Measurements from ENCODE around the gene TRAPPC1.

TRAPPC1 gene

DNA sequence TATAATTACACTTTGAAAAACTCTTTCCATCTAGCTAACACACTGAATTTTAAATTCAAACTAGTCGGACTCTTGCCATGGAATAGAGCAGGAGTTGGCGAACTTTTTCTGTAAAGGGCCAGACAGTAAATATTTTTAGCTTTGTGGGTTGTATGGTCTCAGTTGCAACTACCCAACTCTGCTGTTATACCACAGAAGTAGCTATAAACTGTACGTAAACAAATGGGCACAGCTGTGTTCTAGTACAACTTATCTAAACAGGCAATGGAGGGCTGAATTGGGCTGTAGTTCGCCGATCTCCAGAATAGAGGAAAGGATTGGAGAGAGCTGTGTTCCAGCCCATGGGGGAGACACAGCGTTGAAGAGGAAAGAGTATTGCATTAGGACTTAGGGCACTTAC, 9.0 kb upstream of the TRAPPC1 start:
- no peak for DNase-seq (ENCODE audit: low spot score)

DNA sequence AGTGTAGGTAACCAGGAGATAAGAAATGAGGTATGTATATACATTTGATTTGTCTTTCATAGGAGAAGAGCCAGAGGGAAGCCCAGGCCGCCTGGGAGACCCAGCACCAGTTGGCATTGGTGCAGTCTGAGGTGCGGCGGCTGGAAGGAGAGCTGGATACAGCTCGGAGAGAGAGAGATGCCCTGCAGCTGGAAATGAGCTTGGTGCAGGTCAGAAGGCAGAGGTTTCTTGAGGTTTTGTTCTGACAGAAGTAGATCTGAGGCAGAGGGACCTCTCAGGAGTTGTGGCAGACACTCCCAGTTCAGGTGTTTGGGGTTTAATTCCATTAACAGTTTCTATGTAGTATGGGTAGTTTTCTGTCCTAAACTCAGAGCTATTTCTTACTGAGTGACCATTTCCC, 8.3 kb upstream of the TRAPPC1 start:
- DNase-seq (ENCODE audit: low spot score): no peak

DNA sequence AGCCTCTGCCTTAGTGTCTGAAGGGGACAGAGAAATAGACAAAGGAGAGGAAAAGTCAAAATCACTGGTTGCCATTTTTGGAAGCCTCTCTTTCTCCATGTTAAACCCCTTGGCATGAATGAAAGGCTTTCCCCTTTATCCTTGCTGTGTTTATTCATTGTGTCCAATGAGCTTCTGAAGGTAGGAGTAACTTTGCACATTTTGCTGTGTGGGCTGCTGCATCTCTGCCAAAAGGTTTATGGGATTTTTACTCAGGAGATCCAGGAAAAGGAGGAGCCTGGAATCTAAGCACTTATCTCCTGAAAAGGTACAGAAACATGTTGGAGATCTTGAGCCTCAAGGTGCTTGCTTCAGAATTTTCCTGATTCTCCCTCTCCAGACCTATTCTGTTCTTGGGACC, 4.1 kb upstream of the TRAPPC1 start:
- no peak for DNase-seq (ENCODE audit: low spot score)

DNA sequence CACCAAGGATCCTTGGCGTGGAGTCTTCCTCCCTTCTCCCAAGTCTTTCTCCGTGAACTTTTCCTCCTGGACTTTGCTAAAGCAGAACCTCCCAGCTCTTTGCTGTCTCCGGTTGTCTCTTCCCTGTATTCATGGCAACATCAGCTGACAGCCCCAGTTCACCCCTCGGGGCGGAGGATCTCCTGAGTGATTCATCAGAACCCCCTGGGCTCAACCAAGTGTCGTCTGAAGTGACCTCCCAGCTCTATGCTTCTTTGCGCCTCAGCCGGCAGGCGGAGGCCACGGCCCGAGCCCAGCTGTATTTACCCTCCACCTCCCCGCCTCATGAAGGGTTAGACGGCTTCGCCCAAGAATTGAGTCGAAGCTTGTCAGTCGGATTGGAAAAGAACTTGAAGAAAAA, 1.2 kb upstream of the TRAPPC1 start:
- peak; percentile 60 for DNase-seq (ENCODE audit: low spot score)

DNA sequence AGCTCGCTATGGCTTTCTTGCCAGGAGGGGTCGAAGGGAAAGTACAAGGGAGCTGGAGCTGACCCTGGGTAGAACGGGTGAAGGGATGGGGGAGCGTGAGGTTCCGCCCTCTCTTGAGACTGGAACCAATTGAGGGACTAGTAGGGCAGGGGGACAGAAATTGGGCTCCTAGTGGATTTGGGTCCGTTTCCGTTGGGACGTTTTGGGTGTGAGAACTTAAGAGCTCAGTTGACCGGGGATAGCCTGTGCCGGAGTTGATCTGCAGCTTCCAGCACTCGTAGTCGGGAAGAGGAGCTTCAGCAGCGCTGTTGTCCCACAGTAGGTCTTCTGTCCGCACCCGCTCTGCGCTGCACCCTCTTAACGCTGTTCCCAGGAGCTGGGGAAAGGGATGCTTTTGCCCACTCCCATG, 741 bp upstream of the TRAPPC1 start:
- DNase-seq (ENCODE audit: low spot score): no peak

DNA sequence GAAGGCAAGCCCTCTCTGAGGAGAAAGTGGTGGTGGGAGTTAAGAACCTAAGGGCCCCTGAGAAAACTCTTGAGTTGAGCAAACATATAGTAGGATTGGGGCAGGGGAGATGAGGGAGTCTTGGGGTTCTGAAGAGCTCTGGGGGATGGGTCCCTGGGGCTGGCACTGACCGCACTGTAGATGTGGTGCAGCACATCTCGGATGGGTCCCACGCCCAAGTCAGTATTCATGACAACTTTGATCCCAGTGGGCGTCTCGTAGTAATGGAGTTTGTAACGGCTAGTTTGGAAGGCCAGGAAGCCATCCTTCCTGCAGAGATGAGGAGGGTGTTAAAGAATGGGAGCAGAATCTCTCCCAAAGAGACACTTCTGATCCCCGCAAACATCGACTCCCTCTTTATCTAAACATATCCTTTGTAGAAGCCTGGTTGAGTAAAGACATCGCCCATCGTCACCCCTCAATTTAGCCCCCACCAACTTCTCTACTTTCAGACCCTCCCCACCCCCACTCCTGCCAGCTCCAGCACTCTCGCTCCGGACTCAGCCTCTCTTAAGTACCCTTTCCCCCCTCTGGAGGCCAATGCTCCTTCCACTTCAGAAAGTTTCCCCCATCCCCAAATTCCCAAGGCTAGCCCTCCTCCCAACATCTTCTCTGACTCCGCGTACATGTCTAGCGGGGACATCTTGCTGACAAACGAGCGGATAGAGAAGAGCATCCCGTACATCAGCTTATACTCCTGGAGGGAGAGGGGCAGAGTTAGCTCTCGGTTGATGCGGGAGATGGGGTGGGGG, 710 bp downstream of the TRAPPC1 start:
- DNase-seq (ENCODE audit: low spot score): no peak

DNA sequence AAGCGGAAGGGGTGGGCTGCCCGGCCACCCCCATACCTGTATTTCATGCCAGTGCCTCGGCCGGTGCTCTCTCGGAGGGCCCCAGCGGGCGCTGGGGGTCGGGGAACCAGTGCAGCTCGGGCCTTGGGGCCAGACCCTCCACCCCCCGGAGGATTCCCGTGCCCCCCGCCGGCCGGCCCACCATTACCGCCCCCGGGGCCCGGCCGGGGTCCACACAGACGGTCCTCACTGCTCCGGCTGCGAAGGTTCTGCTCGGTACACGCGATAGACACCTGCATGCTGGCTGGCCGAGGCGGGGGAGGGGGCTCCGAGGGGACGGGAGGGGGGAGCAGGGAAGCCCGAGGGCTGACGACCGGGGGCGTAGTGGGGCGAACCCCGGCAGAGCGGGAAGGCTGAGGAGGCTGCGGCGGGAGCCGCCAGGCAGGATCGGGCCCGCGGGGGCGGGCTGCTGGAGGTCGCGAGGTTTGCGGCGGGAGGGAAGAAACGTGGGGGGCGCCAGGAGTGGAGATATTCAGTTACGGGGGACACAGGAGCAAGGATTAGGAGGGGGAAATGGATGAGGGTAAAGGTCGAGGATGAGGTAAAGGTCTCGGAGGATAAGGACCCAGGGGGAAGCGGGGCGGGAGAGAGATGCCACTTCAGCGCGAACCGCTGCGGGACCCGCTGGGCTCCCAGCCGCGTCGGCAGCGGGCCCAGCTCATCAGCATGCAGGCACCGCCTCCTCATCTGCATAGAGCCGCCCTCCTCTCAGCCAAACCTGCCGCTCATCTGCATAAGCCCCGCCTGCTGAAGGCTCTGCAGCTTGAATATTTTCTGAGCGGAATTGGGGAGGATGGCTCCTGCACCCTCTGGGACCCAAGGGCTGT, 2.4 kb downstream of the TRAPPC1 start, which contains the start of gene KCNAB3:
Gene KCNAB3 (minus strand): TSS at position 699 of the 866 bp plus-strand sequence. CDS start 421 bp downstream, at position 278.
- DNase-seq (ENCODE audit: low spot score): peak; percentile 31

DNA sequence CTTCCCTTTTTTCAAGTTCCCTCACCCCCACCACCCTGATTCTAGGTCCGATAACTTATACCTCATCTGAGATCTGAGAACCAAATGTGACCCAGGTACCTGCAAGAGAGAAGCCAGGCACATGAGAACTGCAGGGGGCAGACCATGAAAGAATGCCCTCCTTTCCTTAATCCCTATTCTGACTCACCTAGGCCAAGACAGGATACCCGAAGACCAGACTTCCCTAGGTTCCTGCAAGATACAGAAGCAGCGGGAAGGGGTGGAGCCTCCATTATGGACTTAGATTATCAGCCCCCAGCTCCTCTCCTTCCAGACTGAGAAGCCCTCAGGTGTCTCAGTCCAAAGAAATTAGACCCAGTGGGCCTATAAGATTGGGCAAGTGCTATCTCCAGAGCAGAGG, 4.2 kb downstream of the TRAPPC1 start:
- no peak for DNase-seq (ENCODE audit: low spot score)

DNA sequence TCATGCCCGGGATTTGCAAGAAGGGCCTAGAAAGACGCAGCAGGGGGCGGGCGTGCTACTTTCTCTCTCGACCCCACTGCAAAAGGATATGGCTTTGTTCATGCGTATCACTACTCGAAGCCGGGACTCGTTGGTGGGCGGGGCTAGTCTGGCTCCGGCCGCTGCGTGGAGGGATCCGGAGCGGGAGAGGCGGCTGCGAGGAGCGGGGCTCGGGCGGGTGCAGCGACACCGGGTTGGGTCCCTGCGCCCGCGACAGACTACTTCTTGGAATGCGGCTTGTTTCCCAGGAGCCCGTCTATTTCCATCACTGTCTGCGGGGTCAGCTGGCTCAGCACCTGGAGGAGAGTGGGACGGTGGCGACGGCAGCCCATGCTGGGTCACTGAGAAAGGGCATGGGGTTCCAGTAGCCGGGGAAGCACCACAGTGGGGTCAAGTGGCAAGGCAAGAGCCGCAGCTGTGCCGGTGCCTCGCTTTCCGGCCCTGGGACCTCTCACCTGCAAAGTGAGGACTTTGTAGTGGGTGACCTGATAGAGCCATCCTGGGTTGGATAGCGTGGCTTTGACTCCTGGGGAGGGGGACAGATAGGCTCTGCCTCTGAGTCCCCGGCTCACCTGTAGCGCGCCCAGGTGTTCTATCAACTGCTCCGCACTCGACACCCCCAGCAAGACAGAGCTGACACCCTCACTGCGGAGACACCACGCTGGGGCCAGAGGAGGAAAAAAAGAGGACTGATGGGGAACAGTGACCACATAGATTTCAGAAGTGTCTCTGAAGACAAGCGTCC, 8.7 kb downstream of the TRAPPC1 start:
- peak; percentile 76 for DNase-seq (ENCODE audit: low spot score)

DNA sequence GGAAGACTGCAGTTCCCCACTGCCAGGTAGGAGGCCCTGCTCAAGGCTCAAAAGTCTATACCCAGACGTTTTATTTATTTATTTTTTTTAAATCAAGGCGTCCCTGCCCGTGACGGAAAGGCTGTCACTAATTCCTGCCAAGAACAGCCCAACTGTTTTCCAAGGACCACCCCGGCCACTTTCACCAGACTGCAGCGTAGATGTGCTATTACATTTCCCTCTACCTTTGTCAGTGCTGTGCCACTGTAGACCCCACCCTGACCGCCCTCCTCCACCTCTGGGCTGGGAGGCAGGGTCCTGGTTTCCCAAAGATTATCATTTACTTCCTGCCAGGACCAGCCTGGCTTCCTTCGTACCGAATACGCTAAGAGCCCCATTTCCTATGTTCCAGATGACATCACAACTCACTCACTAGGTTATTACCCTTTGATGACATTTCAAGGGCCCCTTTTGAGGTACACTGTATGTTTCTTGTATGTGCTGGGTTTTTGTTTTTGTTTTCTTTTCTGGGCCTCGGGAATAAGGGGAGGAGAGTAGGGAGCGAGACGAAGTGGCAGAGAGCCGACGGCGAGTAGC, 9.4 kb downstream of the TRAPPC1 start:
- no peak for DNase-seq (ENCODE audit: low spot score)

DNA sequence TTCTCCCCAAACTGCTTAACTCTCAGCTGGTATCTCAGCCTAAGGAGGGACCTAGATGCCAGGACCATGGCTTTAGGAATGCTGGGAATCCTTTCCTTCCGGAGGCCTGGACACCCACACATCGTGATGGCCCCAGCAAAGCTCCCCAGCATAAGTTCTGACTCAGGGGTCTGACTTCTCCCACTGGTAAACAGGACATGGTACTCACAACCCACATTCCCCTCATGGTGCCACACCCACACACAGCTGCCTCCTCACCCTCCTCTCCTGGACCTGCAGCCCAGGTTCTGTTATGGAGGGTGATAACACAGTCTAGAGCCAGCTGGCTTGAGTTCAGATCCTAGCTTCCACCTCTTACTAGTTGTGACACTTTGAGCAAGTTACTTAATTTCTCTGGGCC, 14.9 kb downstream of the TRAPPC1 start:
- peak; percentile 69 for DNase-seq (ENCODE audit: low spot score)

DNA sequence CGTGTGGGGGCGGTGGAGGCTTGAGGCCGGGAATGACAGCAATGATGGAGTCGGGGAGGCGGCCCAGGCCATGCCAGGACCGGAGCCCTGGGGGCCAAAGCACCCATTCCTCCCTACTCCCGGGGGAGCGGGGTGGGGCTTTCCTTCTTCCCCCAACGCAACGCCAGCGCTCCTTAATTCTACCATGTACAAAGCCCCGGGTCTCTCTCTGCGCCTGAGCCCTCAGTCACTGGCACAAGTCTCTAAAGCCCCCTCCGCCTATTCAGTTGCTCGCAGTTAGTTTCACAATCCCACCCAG, 15.4 kb downstream of the TRAPPC1 start:
- DNase-seq (ENCODE audit: low spot score): no peak

DNA sequence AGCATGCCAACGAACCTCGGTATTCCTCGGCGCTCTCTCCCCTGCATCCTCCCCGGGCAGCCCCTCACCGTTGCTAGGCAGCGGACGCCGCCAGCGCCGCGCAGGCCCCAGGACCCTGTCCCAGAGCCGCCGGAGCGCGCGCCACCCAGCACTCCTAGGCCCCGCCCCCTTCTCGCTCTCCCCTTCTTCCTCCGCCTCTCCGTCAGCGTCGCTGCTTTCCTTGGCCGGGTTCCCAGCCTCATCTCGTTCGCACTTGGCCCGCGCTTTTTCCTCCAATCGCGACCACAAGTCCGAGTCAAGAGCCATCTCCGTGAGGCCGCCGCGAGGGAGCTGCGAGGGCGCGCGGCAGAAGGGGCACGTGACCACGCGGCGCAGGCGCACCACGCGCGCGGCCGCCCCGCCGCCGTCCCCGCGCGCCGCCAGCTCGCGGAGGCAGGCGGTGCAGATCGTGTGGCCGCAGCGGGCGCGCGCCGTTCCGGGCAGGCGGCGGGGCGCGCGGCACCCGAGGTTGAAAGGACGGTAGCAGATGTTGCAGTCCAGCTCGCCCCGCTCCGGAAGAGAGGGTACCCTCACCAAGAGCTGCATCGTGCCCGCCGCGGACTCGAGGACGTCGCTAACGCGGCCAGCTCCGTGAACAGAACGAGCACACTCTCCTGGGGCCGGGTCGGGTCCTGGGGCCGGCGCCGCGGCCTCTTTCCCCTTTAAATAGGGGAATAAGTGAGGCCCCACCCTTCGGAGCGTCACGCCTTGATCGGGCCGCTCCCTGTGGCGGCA, 15.9 kb downstream of the TRAPPC1 start, which contains the start of gene RNF227:
Gene RNF227 (minus strand): TSS at position 679 of the 774 bp plus-strand sequence. CDS start 94 bp downstream, at position 585.
- peak; percentile 93 for DNase-seq (ENCODE audit: low spot score)

DNA sequence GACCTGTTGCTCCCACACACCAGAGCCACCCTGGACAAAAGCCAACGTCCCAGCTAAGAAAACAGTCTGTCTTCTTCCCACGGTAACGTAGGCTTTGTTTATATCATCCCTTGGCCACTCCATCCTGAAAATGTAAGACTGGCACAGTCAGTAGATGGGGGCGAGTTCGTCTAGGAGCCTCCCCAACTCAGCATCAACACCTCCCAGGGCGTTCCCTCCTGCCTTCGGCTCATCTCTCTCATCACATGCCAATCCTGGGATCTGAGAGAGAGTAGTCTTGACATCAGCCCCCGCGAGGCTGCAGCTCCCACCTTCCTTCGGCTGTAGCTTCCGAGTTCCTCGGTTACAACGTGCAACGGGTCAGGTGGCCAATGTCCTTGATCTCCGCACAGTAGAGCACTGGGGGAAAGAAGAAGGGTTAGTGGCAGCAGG, 16.6 kb downstream of the TRAPPC1 start:
- DNase-seq (ENCODE audit: low spot score): peak; percentile 51

DNA sequence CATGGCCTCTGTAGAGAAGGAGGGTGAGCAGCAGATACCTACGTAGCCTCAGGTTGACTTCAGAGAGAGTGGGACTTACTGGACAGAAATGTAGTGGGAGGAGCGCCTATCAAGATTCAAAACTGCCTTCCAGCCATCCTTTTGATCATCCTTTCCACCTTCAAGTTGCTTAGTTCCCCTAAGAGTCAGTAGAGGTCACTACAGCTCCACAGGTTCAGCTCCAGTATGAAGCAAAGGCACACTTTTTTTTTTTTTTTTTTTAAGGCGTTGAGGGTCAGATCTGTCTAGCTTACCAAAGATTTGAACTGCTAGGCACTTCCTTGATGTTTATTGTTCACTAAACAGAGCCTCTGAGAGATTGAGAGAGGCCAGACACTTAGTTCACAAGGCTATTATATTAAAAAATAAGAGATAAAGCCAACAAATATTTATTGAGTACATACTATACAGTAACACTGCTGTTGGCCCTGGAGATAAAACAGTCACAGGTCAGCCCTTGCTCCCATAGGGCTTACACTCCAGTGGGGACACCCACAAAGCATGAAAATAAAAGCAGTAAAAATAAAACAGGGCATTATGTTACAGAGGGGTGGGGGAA, 18.7 kb downstream of the TRAPPC1 start:
- DNase-seq (ENCODE audit: low spot score): peak; percentile 83

DNA sequence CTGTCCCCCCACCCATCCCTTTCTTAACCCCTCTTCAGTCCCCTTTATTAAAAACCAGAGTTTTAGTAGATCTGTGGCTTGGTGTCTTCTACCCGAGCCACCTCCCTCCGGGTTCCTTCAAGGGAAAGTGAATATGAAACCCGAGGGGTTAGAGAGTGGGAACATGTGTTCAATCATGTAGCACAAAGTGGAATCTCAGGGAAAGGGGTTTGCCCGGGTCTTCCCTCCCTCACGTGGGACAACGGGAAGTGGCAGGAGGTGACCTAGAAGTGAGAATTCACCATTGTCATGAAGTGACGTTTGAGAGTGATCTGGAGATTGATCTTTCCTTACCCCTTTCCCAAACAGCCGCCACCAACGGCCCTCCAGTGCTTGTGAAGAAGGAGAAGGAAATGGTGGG, 20.6 kb downstream of the TRAPPC1 start:
- no peak for DNase-seq (ENCODE audit: low spot score)

DNA sequence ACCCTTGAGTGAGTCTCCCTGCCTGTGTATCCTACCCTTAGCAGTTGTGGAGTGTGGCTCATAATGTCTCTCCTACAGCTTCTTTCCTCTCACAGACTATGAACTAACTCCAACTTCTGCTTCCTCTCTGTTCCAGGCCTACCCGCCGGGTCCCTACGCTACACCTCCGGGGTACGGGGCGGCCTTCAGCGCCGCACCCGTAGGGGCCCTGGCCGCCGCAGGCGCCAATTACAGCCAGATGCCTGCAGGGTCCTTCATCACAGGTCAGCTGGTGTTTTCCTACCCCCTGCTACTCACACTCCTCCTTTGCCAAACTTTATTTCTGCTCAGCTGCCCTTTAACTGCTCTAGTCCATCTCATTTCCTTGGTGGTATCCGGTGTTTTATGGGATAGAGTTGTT, 21.0 kb downstream of the TRAPPC1 start:
- DNase-seq (ENCODE audit: low spot score): no peak

DNA sequence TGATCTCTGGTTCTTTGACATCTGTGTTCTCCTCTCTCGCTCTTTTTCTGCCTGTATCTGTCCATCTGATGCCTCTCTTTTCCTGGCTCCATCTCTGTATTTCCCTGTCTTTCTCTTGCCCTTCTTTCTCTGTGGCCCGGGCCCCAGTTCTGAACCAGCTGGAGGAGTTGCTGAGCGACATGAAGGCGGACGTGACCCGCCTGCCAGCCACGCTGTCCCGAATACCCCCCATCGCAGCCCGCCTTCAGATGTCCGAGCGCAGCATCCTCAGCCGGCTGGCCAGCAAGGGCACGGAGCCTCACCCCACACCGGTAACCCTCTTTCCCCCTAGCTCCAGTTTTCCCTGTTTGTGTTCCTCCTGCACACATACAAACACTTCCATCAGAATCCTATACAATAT, 21.5 kb downstream of the TRAPPC1 start:
- no peak for DNase-seq (ENCODE audit: low spot score)

DNA sequence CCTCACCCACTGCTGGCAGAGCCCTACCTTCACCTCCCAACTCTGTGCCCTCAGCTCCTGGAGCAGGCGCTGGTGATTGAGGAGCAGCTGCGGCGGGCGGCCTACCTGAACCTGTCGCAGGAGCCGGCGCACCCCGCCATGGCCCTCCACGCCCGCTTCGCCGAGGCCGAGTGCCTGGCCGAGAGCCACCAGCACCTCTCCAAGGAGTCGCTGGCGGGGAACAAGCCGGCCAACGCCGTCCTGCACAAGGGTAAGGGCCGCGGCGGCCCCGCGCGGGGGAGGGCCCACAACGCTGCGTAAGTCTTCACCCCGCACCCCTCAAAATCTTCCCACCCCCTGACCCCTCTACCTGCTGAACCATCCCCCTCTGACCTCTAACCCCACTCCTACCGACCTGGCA, 22.7 kb downstream of the TRAPPC1 start:
- no peak for DNase-seq (ENCODE audit: low spot score)

DNA sequence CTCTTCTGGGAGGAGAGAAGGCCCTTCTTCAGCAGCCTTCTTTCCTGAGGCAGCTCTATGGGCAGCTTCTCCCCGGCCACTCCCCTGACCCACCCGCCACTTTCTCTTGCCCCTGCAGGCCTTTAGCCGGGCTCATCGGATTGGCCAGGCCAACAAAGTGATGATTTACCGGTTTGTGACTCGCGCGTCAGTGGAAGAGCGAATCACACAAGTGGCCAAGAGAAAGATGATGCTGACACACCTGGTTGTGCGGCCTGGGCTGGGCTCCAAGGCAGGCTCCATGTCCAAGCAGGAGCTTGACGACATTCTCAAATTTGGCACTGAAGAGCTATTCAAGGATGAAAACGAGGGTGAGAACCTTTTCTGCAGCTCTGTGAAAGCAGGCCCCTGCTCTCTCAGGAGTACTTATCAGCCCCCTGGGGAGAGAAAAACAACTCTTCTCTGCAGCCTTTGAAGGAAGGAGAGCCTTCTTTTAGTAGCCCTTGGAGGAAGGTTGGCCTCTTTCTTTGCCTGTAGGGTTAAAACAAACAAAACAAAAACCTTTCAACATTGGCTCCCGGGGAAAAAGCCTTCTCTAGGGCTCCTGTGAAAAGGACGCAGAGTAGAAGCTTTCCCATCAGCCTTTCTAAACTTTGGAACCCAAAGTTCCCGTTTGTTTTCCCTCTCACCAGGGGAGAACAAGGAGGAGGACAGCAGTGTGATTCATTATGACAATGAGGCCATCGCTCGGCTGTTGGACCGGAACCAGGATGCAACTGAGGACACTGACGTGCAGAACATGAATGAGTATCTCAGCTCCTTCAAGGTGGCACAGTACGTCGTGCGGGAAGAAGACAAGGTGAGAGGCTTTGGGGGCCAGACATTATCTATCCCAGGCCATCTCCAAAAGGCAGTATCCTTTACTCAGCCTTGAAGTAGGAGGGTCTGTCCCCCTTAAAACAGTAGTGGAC, 28.3 kb downstream of the TRAPPC1 start:
- no peak for DNase-seq (ENCODE audit: low spot score)

Measured in hematopoietic multipotent progenitor cell treated with erythropoietin and hydrocortisone succinate and interleukin-3 and kit ligand, for 15 days (in vitro differentiated cells).